ENCODE measurements around the gene RGS7. TPM values are rescaled to one million over a fixed set of nuclear protein-coding genes. Genes with fewer than 3 reads are reported as not detected.

Gene RGS7
- total and polyA plus RNA-seq, 2 of the 4 experiments (the other 2 are of a cell fraction), result 0.58 to 0.72 TPM

GRCh38 chr1:241229711-241230110, 127.3 kb downstream of the RGS7 start:
- no peak for TF ChIP-seq FOS (IDR thresholded peaks at IDR 0.05; ENCODE audit: low read depth, low read length)
- no peak for TF ChIP-seq CHD1 (IDR thresholded peaks at IDR 0.05; ENCODE audit: low read depth, low read length)
- TF ChIP-seq RCOR1 (IDR thresholded peaks at IDR 0.05; ENCODE audit: insufficient replicate concordance, low read length), result no peak
- TF ChIP-seq CEBPB (IDR thresholded peaks at IDR 0.05; ENCODE audit: low read depth, low read length), result no peak
- no peak for TF ChIP-seq SMC3 (IDR thresholded peaks at IDR 0.05; ENCODE audit: low read depth, low read length)
- TF ChIP-seq POLR2A (IDR thresholded peaks at IDR 0.05; ENCODE audit: low read depth, low read length), result no peak
- TF ChIP-seq, protein P1, sequence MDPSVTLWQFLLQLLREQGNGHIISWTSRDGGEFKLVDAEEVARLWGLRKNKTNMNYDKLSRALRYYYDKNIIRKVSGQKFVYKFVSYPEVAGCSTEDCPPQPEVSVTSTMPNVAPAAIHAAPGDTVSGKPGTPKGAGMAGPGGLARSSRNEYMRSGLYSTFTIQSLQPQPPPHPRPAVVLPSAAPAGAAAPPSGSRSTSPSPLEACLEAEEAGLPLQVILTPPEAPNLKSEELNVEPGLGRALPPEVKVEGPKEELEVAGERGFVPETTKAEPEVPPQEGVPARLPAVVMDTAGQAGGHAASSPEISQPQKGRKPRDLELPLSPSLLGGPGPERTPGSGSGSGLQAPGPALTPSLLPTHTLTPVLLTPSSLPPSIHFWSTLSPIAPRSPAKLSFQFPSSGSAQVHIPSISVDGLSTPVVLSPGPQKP (IDR thresholded peaks at IDR 0.05; ENCODE audit: borderline replicate concordance, low read depth, low read length), result no peak
- no peak for TF ChIP-seq BHLHE40 (IDR thresholded peaks at IDR 0.05; ENCODE audit: low read depth, low read length)
- no peak for TF ChIP-seq MXI1 (IDR thresholded peaks at IDR 0.05; ENCODE audit: borderline replicate concordance, low read depth, low read length)
- no peak for TF ChIP-seq MAFK (IDR thresholded peaks at IDR 0.05; ENCODE audit: low read depth, low read length)
- no peak for TF ChIP-seq NFE2L2 (IDR thresholded peaks at IDR 0.05; ENCODE audit: low read depth, low read length)
- no peak for TF ChIP-seq RAD21 (IDR thresholded peaks at IDR 0.05; ENCODE audit: low read length)
- no peak for TF ChIP-seq CTCF (conservative IDR thresholded peaks at IDR 0.05; ENCODE audit: low read depth, low read length)
- no peak for TF ChIP-seq USF2 (IDR thresholded peaks at IDR 0.05; ENCODE audit: low read depth, low read length)
- Histone ChIP-seq H3K56ac (ENCODE audit: extremely low read depth, insufficient read depth, low read length) (no peak overlapping the region), H4K8ac (ENCODE audit: low read depth in 2 of 2, low read length in 2 of 2) (no peak overlapping the region), H3K9me3 (ENCODE audit: control insufficient read depth, insufficient read depth, low read length) (peaks cover 20% of the 10 kb centered on the region), H2BK120ac (ENCODE audit: low read depth, low read length) (no peak overlapping the region), H4K20me1 (ENCODE audit: insufficient read depth, low read length) (no peaks in the 10 kb centered on the region), H2AK9ac (replicated peaks; ENCODE audit: low read depth, low read length, poor library complexity) (no peak overlapping the region), H4K5ac (ENCODE audit: low read depth, low read length) (no peak overlapping the region), H2BK20ac (ENCODE audit: low read depth, low read length) (no peak overlapping the region), H3K79me1 (ENCODE audit: low read depth in 1 of 2, low read length in 2 of 2) (no peaks in the 10 kb centered on the region), H2BK5ac (ENCODE audit: low read depth, low read length, poor library complexity, severe bottlenecking) (no peak overlapping the region), H3K9me1 (ENCODE audit: insufficient read depth, low read length) (no peaks in the 10 kb centered on the region), H3K36me3 (ENCODE audit: control insufficient read depth, insufficient read depth, low read length) (no peaks in the 10 kb centered on the region), H2AK5ac (ENCODE audit: low read depth, low read length) (no peak overlapping the region), H3K18ac (ENCODE audit: low read depth, low read length) (no peak overlapping the region), H3K4me2 (ENCODE audit: low read depth, low read length) (no peak overlapping the region), H2BK15ac (ENCODE audit: low read depth, low read length) (no peak overlapping the region), H3K14ac (replicated peaks; ENCODE audit: low read depth, low read length) (no peak overlapping the region), H3K4me1 (ENCODE audit: control insufficient read depth, insufficient read depth, low read length) (no peaks in the 10 kb centered on the region), H3K27ac (ENCODE audit: insufficient read depth, low read length) (no peak overlapping the region), H2AFZ (replicated peaks; ENCODE audit: low read length, poor library complexity) (no peak overlapping the region), H3K23ac (ENCODE audit: low read depth, low read length) (no peak overlapping the region), H3K4ac (ENCODE audit: low read depth, low read length) (no peak overlapping the region), H3K4me3 (ENCODE audit: insufficient read depth, low read depth, low read length) (no peak overlapping the region), H4K91ac (ENCODE audit: insufficient read depth, low read depth, low read length) (no peak overlapping the region), H3K9ac (ENCODE audit: low read depth, low read length) (no peak overlapping the region), H3K27me3 (ENCODE audit: control insufficient read depth, insufficient read depth, low read length) (no peaks in the 10 kb centered on the region)
- dilution Hi-C loops (cut with HindIII; ENCODE audit: low sequenced_read_pairs, unreplicated experiment), result no loop called here
- BruUV-seq (replicated peaks), result no TSS peak
- in situ Hi-C loops (cut with MboI; ENCODE audit: low sequenced_read_pairs), result no loop called here
- DNase-seq (no peak), ATAC-seq (ENCODE audit: low read depth) (no peak)
- ChIA-PET CTCF (no interaction called here), POLR2A (ENCODE audit: unreplicated experiment) (no interaction called here)
- no CpG with 5 or more reads among the region's 5 CpGs for WGBS, 2 experiments (ENCODE audit: extremely low coverage in 2 of 2, insufficient read length in 1 of 2)
- intact Hi-C loops (cut with micrococcal nuclease), result no loop called here

Measured in IMR-90 (cell line).